ENCODE results near the gene SNAPC1.

The SNAPC1 gene

GRCh38 chr14:61756135-61756534 lies 6.1 kb upstream of the SNAPC1 start:
- TF ChIP-seq CTCF (conservative IDR thresholded peaks at IDR 0.05; ENCODE audit: low read depth, low read length): no peak
- peak; percentile 45 for DNase-seq (ENCODE audit: low read depth)
- no peak overlapping the region for H3K4me3 ChIP-seq (ENCODE audit: low read depth, low read length)

GRCh38 chr14:61759878-61760277 lies 2.3 kb upstream of the SNAPC1 start:
- peak; percentile 4 for DNase-seq (ENCODE audit: low read depth)
- no peak for TF ChIP-seq CTCF (conservative IDR thresholded peaks at IDR 0.05; ENCODE audit: low read depth, low read length)
- H3K4me3 ChIP-seq (ENCODE audit: low read depth, low read length): no peak overlapping the region

GRCh38 chr14:61761557-61761956 lies 663 bp upstream of the SNAPC1 start:
- peak; percentile 25 for TF ChIP-seq CTCF (conservative IDR thresholded peaks at IDR 0.05; ENCODE audit: low read depth, low read length)
- peak; percentile 32 for DNase-seq (ENCODE audit: low read depth)
- peak overlapping the region; percentile 92 for H3K4me3 ChIP-seq (ENCODE audit: low read depth, low read length)

GRCh38 chr14:61764342-61765122 lies 2.3 kb downstream of the SNAPC1 start:
- TF ChIP-seq CTCF (conservative IDR thresholded peaks at IDR 0.05; ENCODE audit: low read depth, low read length): no peak
- H3K4me3 ChIP-seq (ENCODE audit: low read depth, low read length): peak overlapping the region; percentile 20
- DNase-seq (ENCODE audit: low read depth): no peak

GRCh38 chr14:61765225-61765943 lies 3.2 kb downstream of the SNAPC1 start:
- no peak overlapping the region for H3K4me3 ChIP-seq (ENCODE audit: low read depth, low read length)
- no peak for DNase-seq (ENCODE audit: low read depth)
- TF ChIP-seq CTCF (conservative IDR thresholded peaks at IDR 0.05; ENCODE audit: low read depth, low read length): no peak

GRCh38 chr14:61766151-61766550 lies 3.9 kb downstream of the SNAPC1 start:
- TF ChIP-seq CTCF (conservative IDR thresholded peaks at IDR 0.05; ENCODE audit: low read depth, low read length): no peak
- no peak overlapping the region for H3K4me3 ChIP-seq (ENCODE audit: low read depth, low read length)
- DNase-seq (ENCODE audit: low read depth): no peak

Measured in choroid plexus epithelial cell (primary cell).